Erythroblast (primary cell): ENCODE data around the gene NXT2.

ENCODE experiments used
- GATA1 ChIP-seq: IDR thresholded peaks from 2 replicates; pipeline ENCODE4 v1.6.1; 2011; ENCODE audit warnings: low read depth, mild to moderate bottlenecking, control low read depth, low read length, moderate library complexity
- POLR2A ChIP-seq: IDR thresholded peaks from 2 replicates; pipeline ENCODE4 v1.6.1; 2011; ENCODE audit warnings: mild to moderate bottlenecking, low read length

DNA sequence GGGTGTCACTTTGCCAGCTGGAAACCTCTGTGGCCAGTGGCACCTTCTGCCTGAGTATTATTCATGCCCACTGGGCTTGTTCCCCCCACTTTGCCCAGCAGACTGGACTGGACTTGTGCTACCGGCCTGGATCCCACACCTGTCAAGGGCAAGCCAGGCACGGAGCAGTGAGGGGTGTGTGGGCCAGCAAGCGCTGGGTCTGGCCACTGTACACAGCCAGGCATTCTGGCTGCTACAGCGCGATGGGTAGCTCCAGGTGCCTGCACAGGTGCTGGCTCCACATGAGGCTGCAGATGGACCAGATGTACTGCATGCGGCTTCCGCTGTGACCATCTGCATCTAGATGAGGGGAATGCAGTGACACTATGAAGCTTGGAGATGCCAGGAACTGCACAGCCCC lies 48.8 kb downstream of the NXT2 start:
- TF ChIP-seq POLR2A (no peak), GATA1 (no peak)
